AG04450 (cell line): ENCODE results near the gene GRM5. TPM values are rescaled to one million over a fixed set of nuclear protein-coding genes. Genes with fewer than 3 reads are reported as not detected.

Experiments used
- CTCF ChIA-PET: fragments of 300-600, 350-600 bp; formaldehyde crosslinking; extraction: SDS; loops from one replicate; lab custom pipeline; 2022; ENCODE audit warnings: antibody characterized with exemption, inconsistent platforms; lab: Charles Lee
- POLR2A ChIA-PET: fragments of 350-600 bp; formaldehyde crosslinking; extraction: SDS; loops from one replicate; lab custom pipeline; 2021; ENCODE audit warnings: antibody characterized with exemption, inconsistent platforms; lab: Yijun Ruan, JAX
- DNase-seq: peaks from one replicate; pipeline ENCODE4 v3.0.0-alpha.2; 2011; ENCODE audit warnings: low read depth, low spot score
- H3K27ac ChIP-seq: one replicate; pipeline ENCODE4 v1.5.1; 2012; ENCODE audit warnings: low read depth, low read length, control low read depth
- H3K27me3 ChIP-seq: one replicate; pipeline ENCODE4 v1.6.0; 2012; ENCODE audit warnings: low read length; ENCODE audit not compliant: control insufficient read depth, insufficient read depth
- H3K4me3 ChIP-seq: 2 replicates; pipeline ENCODE4 v1.5.1; 2011; ENCODE audit warnings: mild to moderate bottlenecking, low read depth, low read length, control low read depth
- H3K9me3 ChIP-seq: 2 replicates; pipeline ENCODE4 v1.5.1; 2012; ENCODE audit warnings: low read length; ENCODE audit not compliant: control insufficient read depth, insufficient read depth
- CTCF ChIP-seq: IDR thresholded peaks from 2 replicates; pipeline ENCODE4 v1.5.1; 2011; ENCODE audit warnings: low read depth, low read length, control low read depth, inconsistent platforms
- polyA plus RNA-seq: library from polyadenylated mRNA; depleted of rRNA; stranded (reverse); fragments of >200 nt; gene quantifications from 2 replicates; pipeline ENCODE4 v1.2.3, GENCODE V29; 2011

The GRM5 gene
- polyA plus RNA-seq, 1 experiment, result 0.01 TPM

- DNase-seq, result no peak
- Histone ChIP-seq H3K27me3 (no peaks in the 10 kb centered on the region), H3K9me3 (no peaks in the 10 kb centered on the region), H3K27ac (no peak overlapping the region), H3K4me3 (no peak overlapping the region)
- POLR2A ChIA-PET, result interaction anchor here (0.9 to 1.0 kb wide), 2 partner anchors 136 to 200 kb away, joined by 3 to 4 read pairs; partner anchors contain the start of gene CTSC
- CTCF ChIA-PET, result interaction anchor here (0.6 to 10.5 kb wide), 12 partner anchors 14 to 1541 kb away, joined by 3 to 169 read pairs (median 4); no protein-coding TSS in a partner anchor
- no peak for TF ChIP-seq CTCF
Measured at GRCh38 chr11:88538098-88538497, 527.7 kb downstream of the GRM5 start.

GRCh38 chr11:88537613-88538012 lies 528.2 kb downstream of the GRM5 start:
- H3K27ac ChIP-seq, result no peak overlapping the region
- ChIA-PET POLR2A (interaction anchor here (0.6 to 1.0 kb wide), 3 partner anchors 14 to 200 kb away, joined by 3 to 4 read pairs (median 3); partner anchors contain the start of gene CTSC), CTCF (interaction anchor here (0.6 to 10.5 kb wide), 12 partner anchors 15 to 1541 kb away, joined by 3 to 169 read pairs (median 4); no protein-coding TSS in a partner anchor)
- H3K9me3 ChIP-seq, result no peaks in the 10 kb centered on the region
- no peak for DNase-seq
- H3K27me3 ChIP-seq, result no peaks in the 10 kb centered on the region
- H3K4me3 ChIP-seq, result no peak overlapping the region
- TF ChIP-seq CTCF, result no peak

GRCh38 chr11:88536616-88537265 lies 529.0 kb downstream of the GRM5 start:
- no peak for DNase-seq
- no peak overlapping the region for H3K4me3 ChIP-seq
- no peak for TF ChIP-seq CTCF
- no peaks in the 10 kb centered on the region for H3K9me3 ChIP-seq
- POLR2A ChIA-PET, result interaction anchor here (1.0 kb wide), 1 partner anchor 208 kb away, joined by 3 read pairs; no protein-coding TSS in a partner anchor
- CTCF ChIA-PET, result interaction anchor here (1.7 to 10.5 kb wide), 5 partner anchors 7 to 520 kb away, joined by 4 to 169 read pairs (median 13); no protein-coding TSS in a partner anchor
- H3K27me3 ChIP-seq, result no peaks in the 10 kb centered on the region
- peak overlapping the region; percentile 3 for H3K27ac ChIP-seq

- no peak overlapping the region for H3K4me3 ChIP-seq
- ChIA-PET CTCF (interaction anchor here (0.7 to 10.5 kb wide), 5 partner anchors 8 to 519 kb away, joined by 3 to 169 read pairs (median 7); no protein-coding TSS in a partner anchor), POLR2A (interaction anchor here (0.9 to 1.1 kb wide), 3 partner anchors 134 to 207 kb away, joined by 3 to 4 read pairs (median 4); partner anchors contain the start of gene CTSC)
- peak; percentile 42 for DNase-seq
- TF ChIP-seq CTCF, result no peak
- H3K27me3 ChIP-seq, result no peaks in the 10 kb centered on the region
- no peaks in the 10 kb centered on the region for H3K9me3 ChIP-seq
- peak overlapping the region; percentile 3 for H3K27ac ChIP-seq
Measured at GRCh38 chr11:88535916-88536547, 529.8 kb downstream of the GRM5 start.
